ENCODE results near the gene CYGB.

Gene CYGB

DNA sequence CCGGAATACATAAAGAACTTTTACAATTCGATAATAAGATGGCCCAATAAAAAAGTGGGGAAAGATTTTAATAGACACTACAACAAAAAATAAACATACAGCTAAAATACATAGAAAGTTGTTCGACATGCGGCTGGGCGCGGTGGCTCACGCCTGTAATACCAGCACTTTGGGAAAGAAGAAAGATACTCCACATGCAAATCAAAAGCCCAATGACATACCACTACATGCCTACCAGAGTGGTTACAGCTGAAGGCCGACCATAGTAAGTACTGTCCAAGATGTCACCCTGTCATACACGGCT is 11.7 kb upstream of the CYGB start:
- no peak for DNase-seq

DNA sequence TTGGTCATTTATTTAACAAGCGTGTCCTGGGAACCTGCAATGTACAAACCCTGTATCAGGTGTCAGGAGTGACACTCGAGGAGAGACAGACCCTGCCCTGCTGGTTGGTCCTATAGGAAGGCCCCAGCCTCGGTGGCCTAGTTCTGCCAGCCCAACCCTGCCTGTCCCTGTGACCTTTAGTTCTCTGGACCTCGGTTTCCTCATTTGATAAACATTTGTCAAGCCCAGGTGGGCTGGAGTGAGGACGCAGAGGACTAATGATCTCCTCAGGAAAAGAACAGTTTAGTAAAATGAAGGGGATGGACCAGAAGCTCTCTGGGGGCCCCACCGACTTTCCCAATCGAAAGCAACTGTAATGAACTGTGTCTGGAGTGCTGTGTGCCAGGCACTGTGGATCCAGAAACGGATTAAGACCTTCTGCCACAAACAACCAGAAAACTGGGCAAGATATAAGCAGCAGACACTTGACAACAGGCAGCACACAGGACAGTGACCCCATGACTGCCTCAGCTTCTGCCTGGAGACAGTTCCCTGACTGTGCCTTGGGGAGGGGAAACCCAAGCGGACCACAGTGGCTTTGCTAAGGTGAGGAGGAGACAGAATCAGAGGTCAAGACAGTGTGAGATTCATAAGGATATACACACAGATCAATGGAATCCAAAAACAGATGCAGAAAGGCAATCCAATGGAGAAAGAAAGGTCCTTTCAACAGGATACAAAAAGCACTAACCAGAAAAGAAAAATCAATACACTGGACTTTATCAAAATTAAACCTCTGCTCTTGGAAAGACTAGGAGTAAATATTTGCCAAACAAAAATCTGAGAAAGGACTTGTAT is 11.1 kb upstream of the CYGB start:
- no peak for DNase-seq

DNA sequence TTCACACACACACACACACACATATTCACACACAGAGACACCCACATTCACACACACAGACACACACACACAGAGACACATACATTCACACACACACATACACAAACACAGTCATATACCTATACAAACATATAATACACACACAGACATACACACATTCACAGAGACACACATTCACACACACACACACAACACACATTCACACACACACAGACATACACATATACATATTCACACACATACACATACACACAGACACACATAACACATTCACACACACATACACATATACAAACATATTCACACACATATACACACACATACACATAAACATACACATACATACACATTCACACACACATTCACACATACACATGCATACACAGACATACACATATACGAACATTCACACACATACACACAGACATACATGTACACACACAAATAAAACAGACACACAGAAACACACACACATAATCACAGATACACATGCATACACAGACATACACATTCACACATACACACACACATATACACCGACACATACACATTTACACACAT is 10.2 kb upstream of the CYGB start:
- no peak for DNase-seq

DNA sequence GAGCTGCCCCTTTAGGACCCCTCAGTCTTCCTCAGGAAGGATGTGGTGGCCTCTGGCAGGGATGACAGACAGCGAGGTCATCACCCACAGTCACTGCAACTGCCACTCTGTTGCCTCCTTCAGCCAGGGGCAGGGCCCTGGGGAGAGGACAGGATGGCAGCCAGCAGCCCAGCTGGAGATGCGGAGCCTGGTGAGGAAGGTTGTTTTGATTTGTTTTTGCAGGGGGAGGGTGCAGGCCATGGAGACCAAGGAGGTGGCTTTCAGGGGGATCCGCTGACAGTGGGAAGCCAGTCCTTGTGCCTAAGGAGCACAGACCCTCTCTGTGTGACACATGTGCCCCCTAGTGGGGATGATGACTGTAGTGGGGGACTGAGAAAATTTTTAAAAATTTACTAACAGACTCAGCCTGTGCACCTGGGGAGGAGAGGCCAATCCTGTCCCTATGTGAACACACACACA is 9.7 kb upstream of the CYGB start:
- DNase-seq: no peak

DNA sequence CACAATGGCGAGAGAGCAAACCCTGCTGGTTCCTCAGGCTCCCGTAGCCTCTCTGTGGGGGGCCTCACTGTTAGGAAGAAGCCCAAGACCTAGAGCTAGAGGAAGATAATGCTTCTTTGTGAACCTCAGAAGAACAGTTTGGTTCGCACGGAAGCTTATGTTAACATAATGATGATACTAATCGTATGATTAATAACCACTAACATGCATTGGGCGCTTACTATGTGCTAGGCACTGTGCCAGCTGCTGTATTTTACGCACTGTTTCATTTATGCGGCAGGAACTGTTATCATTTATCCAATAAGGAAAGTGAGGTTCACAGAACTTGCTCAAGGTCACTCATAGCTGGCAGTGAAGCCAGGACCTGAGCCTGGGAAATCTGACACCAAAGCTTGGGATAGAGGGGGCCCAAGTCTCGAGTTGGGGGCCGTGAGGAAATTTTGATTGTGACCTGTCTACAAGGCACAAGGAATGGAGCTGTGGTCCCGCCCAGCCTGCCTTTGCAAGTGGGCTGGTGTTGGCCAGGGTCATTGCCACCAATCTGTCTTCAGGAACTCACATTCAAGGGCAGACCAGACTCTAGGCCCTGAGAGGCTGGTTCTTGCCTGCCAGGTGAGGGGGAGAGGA is 9.2 kb upstream of the CYGB start:
- DNase-seq: no peak

DNA sequence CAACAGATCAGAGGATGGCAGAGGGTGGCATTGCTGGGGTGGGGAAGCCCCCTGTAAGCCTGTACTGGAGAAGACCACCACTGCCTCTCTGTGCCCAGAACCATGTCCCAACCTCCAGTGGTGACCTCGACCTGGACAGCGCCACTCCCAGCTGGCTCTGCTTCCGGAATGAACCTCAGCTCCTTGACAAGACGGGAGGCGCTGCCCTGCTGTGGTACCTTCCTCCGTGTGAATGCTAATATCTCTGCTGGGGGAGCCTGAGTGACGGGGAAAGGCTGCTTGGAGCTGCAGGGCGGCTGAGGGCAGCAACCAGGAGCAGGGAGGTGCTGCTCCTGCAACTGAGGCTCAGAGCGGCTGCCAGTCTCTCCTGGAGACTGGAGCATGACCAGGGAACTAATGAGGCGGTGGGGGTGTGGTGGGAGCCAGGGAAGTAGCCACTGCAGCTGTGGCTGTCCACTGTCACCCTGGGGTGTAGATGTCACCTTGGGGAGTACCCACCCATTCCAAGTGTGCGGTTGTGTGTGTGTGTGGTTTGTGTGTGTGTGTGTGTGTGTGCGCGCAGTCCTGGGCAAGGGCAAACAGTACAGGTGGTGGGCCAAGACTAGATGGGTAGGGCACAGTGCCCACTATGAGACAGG is 8.5 kb upstream of the CYGB start:
- DNase-seq: no peak

DNA sequence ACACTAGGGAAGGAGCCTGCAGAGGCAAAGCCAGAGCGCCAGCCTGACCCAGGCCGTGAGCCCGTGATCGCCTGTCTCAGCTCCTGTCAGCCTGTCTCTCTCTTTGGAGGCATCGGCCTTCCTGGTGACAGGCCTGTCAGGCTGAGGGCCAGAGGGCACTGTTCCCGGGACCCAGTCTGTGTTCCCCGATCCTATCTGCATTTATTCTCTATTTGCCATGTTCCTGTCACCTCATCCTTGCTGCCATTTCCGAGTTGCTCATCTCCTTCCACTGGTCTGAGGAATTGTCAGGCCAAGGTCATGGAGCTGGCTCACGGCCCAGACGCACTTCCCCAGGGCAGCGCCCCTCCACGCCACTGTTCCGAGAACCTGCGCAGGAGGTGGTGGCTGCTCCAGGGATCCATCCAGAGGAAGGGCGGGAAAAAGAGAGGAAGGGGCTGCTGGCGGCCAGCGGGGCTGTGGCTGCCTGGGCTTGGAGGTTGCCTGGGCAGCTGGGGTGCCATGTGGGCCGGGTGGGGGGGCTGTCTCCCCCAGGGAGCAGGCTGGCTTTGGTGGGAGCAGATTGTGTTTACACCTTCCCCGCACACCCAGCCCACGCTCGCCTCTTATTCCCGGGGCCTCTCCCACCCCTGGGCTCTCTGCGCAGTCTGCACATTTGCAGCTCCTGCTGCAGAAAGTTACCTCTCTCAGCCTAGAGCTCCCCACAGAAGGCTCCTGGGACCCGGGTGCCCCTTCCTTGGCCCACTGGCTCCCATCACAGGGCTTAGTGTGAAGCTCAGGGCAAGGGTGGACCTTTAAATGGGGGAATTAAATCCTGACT is 7.2 kb upstream of the CYGB start:
- no peak for DNase-seq

DNA sequence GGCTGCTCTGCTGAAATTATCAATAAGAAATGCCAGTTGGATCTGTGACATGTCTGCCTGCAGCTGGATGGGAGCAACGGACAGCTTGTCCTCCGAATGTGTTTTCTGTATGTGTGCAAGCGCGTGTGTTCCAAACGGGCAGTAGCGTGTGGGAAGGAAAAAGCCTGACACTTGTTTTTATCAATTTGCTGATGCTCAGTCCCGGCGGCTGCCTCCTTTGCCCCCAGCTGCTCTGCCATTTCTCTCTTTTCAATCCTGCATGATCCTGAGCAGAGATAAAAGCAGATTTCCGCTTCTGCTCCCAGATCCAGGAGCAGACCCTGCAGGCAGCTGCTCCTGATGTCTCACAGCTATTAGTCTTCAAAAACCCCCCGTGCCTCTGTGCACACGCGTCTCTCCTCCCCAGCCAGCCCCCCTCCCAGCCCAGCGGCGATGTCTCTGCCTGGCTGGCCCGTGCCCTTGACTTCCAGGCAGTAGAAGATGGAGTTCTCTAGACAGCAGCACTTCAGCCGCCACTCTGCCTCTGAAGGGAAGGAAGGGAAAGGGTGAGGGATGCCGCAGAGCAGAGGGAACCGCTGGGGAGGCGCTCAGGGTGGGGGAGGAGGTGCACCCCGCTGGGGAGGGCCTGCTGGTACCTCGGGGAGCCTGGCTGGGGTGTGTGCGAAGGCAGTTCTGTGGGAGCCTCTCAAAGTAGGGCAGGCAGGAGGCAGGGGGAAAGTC is 6.5 kb upstream of the CYGB start:
- no peak for DNase-seq

DNA sequence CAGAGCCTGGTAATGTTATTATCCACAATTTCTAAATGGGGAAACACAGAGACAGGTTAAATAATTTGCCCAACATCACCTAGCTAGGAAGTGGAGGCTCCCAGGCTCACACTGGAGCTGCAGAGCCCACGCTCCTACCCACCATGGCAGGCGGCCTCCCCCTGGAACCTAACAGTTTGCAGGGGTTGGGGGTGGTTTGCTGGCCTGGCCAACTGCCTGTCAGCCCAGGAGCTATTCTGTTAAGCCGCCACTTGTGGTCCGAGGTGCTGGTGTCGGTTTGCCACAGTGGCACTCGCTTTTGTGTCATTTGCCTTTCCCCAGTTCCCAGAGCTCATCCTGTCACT is 5.9 kb upstream of the CYGB start:
- no peak for DNase-seq

DNA sequence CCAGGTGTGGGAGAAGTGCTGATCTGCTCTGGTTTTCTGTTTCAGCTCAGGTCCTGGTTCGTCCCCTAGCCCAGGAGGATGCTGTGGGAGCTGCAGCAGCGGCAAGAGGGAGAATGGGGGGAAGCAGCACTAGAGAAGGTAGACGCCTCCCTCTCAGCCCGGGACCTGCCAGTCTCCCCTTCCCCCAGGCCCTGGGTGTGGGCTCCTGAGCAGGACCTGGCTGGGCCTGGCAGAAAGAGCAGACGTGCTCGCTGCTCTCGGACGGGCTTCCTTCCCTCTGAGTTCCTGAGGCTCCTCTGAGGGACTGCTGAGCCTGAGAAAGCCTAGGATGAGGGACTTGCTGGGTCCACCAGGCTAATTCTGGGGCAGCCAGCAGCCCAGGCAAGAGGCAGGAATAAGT is 5.5 kb upstream of the CYGB start:
- no peak for DNase-seq

DNA sequence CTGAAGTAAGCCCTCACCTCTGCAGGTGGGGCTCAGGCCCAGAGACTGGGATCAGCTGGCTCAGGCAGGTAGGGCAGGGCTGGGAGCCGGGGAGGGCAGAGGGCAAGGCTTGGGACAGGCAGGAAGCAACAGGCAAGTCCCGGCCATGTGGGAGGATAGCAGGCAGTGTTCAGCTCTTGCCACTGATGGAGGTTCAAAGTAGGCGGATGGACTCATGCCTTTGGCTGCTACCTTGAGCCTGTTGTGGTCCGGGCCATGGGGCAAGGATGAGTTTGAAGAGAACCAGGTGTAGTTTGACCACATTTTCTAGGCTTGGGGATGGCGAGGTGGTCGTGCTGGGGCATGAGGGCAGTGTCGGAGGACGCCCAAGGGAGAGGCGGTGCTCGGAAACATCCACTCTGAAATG is 5.1 kb upstream of the CYGB start:
- no peak for DNase-seq

DNA sequence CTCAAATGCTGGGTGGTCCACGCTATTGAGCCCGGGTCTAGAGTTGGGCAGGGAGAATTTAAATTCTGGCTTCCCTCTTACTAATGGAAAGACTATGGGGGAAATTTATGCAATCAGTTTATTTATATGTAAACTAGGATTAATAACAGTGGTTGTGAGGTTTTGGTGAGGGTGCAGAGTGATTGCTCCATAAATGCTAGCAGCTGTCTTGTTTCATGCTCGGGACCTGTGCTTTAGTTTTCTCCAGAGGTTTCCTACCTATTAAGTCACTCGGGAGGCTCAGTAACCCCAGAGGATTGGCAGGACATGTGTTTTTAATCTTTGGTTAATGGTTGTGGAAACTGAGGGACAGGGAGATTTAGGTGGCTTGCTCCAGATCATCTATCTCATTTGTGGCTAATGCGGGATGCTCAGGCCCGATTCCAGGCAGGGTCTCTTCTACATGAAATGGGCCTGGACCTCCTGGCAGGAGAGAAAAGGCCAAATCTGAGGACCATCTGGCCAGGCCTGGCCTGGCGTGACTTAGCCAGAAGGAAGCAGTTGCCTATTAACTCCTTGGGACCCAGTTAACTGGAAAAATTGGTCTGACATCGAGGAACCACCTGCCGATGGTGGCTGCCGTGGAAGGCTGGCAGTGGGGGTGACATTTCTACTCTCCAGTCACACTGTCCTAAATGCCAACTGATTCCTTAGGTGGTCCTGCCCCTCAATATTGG is 4.4 kb upstream of the CYGB start:
- DNase-seq: no peak

DNA sequence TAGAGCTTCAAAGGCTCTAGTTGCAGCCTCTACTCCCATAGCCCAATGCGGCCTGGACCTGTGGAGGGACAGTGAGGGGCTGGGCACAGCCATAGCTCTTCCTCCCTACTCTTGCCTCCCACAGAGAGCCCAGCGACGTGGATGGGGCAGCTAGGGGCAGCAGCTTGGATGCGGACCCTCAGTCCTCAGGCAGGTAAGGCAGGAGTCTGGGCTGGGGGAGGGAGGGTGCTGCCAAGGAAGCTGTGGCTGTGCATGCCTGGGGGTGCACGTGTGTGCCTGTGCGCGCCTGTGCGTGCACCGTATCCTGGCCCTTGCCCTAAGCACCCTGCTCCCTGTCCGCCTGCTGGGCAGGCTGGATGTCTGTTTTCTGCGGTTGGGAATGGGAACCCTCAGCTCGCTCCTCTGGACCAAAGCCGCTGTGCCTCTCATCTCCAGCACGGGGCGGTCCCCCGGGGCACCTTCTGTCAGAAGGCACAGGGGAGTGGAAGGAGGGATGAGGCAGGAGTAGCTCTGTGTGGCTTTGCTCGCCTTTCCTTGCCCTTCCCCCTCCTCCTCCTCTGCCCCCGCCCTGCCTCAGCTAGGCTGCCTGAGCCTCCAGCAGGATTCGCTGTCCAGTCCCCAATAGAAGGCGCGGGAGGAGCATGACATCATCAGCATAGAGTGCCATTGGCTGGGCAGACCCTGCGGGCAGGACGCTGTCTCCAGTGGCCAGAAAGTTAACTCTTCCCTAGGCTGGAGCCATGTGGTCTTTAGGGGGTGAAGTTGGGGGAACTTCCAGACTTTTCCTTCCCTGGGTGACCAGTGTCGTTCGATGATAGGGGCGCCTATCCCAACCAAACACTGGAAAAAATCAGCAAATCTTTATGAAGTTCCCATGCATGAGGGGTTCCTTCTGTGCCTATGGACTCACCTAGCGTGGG is 3.1 kb upstream of the CYGB start:
- DNase-seq: no peak

DNA sequence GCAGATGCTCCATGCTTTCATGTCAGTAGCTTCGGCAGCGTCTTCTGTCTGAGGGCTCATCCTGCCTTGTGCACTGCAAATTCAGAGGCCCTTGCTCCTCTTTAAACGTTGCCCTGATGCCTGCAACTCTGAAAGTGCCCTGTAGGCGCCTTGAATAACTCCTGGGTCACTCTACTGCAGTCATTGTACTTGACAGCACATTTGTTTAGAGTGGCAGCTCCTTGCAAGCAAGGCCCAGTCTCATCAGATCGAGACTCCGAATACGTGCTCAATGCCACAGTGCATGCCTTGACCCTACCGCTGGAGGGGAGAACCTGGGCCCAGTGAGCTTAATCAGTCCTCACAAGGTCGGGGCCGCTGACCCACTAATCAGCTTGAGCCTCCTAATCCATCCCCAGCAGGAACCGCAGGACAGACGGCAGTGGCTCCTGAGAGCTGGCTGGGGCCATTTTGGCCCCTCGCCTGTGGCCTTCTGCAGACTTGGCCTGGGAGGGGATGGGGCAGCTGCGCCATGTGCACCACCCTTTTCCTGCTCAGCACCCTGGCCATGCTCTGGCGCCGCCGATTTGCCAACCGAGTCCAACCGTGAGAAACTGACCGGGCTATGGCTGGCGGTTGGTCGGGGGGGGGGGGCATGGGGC is 2.2 kb upstream of the CYGB start, which contains the start of gene PRCD:
Gene PRCD (plus strand): TSS at position 414 of the 641 bp plus-strand sequence. CDS start 98 bp downstream, at position 512.
- no peak for DNase-seq

DNA sequence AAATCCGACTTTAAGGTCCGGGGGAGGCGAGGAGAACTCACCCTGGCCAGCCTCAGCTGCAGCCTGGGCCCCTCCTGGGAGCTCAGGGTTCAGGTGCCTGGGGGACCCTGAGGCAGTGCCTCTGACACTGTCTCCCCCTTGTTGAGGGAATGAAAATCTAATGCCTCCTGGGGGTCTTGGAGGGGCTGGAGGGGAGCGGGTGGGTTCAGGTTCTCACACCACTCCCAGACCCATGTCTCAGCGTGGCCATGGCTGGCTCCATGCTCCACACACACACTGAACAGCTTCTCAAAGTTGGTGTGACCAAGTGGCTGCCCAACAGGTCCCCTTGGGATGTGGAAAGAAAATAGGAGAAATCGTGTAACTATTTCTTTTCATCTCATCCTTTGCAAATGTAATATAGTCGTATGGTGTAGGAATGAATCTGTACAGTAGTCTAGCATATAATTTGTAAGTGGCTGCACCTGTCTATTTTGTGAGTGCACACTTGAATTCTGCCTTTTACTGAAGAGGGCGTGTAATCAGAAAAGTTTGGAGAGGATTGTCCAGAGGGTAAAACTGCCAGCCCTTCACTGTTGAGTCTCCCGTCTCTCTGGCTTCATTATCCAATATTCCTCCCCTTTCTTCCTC is 1.5 kb upstream of the CYGB start:
- no peak for DNase-seq

DNA sequence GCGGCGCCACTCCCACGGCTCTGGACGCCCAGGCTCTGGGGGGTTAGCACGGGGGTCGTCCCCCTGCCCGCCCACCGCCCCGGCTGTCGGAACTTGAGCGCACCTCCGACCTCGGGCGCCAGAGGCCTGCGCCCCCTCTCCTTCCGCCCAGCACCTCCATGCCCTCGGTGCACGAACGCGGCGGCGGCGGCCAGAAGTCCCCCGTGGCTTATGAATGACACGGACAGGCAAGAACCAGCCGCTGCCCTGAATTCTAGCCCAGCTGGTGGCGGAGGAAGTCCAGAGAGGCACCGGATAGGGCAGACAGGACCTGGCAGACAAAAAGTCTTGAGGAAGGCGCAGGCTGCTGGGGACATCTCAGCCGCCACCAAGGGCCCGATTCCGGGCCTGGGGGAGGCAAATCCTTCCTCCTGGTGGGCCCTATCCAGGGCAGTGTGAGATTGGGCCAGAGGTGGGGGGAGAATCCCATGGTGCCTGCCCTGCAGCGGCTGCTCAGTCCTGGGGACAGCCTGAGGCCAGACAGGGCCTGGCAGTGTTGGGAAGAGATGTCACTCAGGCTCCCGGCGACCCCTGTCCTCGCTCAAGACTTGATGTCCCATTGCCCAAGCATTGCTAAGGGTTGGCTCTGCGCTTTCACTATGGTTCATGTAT is 897 bp upstream of the CYGB start:
- no peak for DNase-seq

DNA sequence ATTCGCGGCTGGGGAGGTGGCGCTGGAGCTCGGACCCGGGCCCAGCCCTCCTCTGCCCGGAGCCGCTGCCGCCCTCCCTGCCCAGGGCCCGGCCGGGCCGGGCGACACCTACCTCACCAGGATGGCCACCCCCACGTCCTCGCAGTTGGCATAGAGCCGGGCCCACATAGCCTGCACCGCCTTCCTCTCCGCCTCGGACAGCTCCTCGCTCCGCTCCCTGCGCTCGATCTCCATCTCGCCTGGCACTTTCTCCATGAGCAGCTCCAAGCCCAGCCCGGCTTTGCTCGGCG is 276 bp downstream of the CYGB start:
- DNase-seq: no peak

DNA sequence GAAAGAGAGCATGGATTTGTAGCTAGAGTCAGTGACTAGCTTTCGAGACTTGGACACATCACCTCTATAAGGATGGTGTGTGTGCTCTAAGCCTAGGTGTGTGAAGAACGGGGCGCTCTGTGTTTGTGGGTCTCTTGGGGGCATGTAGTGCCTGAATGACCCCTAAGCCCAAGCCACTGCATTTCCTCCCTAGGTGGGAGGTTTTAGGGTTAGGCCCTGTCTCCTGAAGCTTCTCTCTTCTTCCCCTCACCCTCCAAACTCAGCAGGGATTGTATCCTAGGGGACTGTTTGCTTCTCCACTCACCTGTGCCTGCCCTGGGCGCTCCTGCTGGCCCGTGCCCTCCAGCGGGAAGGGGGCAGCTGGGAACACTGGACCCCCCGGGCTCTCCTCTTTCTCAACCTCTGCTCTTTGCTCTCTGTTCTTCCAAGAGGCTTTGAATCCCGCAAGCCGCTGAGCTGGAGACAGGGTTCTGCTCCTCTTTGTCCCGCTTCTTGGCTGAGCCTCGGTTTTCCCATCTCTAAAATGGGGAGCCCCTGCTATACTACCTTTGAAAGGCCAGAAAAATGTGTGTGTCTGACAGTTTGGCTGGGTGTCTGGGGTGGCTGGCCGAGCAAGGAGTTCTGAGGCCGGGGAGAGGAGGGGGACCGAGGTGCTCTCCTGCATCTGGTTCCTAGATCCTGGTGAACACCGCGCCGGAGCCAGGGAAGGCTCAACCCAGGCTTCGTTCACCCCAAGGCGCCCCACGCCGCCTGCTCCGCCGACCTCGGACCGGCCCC is 810 bp downstream of the CYGB start:
- DNase-seq: no peak
